K562 (cell line): ENCODE data around the gene PARD3B. TPM values are rescaled to one million over a fixed set of nuclear protein-coding genes. Genes with fewer than 3 reads are reported as not detected.

ENCODE experiments used
- CHCHD3 ChIP-seq: fragments of 250-450 bp; sonication (Bioruptor Pico); IDR thresholded peaks from 2 replicates; pipeline ENCODE4 v2.1.2; 2022; ENCODE audit warnings: mild to moderate bottlenecking
- HIVEP1 ChIP-seq: fragments of 250-450 bp; sonication (Bioruptor Pico); IDR thresholded peaks from 2 replicates; pipeline ENCODE4 v1.4.0; 2020; ENCODE audit warnings: mild to moderate bottlenecking
- polyA plus RNA-seq, 8 experiments: library from polyadenylated mRNA; depleted of rRNA in 4 of 8; stranded (reverse) in 5 of 8; unstranded in 3 of 8; fragments of >200 nt; fragmentation: Nextera tagmentation in 2 of 8; fragmentation: Illumina TruSeq in 1 of 8; extraction: Ambion mirVana in 2 of 8; extraction: Trizol in 1 of 8; gene quantifications; 2 replicates each; pipeline versions ENCODE4 v1.2.1 to v1.2.3, GENCODE V29; 2011 to 2014; ENCODE audit warnings: inconsistent platforms in 1 of 8, missing spikeins in 1 of 8
- total RNA-seq, 7 experiments: library from RNA; depleted of rRNA in 6 of 7; stranded (reverse); fragments of >200 nt in 6 of 7; fragmentation: Illumina TruSeq in 2 of 7; extraction: Trizol in 2 of 7; gene quantifications; 2 replicates each; pipeline versions ENCODE4 v1.2.1 to v1.2.3, GENCODE V29; 2011 to 2021; ENCODE audit warnings: low replicate concordance in 1 of 7
- TF ChIP-seq, protein P1 (sequence below): fragments of 450-650 bp; IDR thresholded peaks from 2 replicates; pipeline ENCODE4 v1.6.1; 2016; ENCODE audit warnings: mild to moderate bottlenecking, moderate library complexity
- TF ChIP-seq, protein P2 (sequence below): fragments of 250-450 bp; sonication (Bioruptor Pico); IDR thresholded peaks from 2 replicates; pipeline ENCODE4 v1.8.0; 2022; ENCODE audit warnings: moderate library complexity, mild to moderate bottlenecking, inconsistent platforms

The PARD3B gene
- total and polyA plus RNA-seq, 9 of the 15 experiments (the other 6 are each of a cell fraction or from before 2014, with no cell fraction given), result 0.15 to 3.0 (median 1.1) TPM

DNA sequence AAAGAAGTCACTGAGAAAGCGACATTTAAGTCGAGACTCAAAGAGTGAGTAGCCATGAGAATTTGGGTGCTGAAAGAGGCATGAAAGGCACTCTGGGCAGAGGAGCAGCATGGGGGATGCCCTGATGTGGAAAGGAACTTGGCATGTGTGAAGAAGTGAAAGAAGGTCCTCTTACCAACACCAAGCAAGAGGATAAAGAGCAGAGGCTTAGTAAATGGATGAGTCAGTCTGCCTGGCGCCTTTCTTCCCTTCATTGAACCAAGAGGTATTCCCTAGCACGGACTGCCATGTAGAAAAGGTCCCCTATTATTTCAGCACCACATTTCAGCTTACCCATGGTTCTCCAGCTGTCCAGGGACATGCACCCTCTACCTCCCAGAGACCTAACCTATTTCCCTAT lies 915.9 kb downstream of the PARD3B start (continued):
- TF ChIP-seq, protein P1, sequence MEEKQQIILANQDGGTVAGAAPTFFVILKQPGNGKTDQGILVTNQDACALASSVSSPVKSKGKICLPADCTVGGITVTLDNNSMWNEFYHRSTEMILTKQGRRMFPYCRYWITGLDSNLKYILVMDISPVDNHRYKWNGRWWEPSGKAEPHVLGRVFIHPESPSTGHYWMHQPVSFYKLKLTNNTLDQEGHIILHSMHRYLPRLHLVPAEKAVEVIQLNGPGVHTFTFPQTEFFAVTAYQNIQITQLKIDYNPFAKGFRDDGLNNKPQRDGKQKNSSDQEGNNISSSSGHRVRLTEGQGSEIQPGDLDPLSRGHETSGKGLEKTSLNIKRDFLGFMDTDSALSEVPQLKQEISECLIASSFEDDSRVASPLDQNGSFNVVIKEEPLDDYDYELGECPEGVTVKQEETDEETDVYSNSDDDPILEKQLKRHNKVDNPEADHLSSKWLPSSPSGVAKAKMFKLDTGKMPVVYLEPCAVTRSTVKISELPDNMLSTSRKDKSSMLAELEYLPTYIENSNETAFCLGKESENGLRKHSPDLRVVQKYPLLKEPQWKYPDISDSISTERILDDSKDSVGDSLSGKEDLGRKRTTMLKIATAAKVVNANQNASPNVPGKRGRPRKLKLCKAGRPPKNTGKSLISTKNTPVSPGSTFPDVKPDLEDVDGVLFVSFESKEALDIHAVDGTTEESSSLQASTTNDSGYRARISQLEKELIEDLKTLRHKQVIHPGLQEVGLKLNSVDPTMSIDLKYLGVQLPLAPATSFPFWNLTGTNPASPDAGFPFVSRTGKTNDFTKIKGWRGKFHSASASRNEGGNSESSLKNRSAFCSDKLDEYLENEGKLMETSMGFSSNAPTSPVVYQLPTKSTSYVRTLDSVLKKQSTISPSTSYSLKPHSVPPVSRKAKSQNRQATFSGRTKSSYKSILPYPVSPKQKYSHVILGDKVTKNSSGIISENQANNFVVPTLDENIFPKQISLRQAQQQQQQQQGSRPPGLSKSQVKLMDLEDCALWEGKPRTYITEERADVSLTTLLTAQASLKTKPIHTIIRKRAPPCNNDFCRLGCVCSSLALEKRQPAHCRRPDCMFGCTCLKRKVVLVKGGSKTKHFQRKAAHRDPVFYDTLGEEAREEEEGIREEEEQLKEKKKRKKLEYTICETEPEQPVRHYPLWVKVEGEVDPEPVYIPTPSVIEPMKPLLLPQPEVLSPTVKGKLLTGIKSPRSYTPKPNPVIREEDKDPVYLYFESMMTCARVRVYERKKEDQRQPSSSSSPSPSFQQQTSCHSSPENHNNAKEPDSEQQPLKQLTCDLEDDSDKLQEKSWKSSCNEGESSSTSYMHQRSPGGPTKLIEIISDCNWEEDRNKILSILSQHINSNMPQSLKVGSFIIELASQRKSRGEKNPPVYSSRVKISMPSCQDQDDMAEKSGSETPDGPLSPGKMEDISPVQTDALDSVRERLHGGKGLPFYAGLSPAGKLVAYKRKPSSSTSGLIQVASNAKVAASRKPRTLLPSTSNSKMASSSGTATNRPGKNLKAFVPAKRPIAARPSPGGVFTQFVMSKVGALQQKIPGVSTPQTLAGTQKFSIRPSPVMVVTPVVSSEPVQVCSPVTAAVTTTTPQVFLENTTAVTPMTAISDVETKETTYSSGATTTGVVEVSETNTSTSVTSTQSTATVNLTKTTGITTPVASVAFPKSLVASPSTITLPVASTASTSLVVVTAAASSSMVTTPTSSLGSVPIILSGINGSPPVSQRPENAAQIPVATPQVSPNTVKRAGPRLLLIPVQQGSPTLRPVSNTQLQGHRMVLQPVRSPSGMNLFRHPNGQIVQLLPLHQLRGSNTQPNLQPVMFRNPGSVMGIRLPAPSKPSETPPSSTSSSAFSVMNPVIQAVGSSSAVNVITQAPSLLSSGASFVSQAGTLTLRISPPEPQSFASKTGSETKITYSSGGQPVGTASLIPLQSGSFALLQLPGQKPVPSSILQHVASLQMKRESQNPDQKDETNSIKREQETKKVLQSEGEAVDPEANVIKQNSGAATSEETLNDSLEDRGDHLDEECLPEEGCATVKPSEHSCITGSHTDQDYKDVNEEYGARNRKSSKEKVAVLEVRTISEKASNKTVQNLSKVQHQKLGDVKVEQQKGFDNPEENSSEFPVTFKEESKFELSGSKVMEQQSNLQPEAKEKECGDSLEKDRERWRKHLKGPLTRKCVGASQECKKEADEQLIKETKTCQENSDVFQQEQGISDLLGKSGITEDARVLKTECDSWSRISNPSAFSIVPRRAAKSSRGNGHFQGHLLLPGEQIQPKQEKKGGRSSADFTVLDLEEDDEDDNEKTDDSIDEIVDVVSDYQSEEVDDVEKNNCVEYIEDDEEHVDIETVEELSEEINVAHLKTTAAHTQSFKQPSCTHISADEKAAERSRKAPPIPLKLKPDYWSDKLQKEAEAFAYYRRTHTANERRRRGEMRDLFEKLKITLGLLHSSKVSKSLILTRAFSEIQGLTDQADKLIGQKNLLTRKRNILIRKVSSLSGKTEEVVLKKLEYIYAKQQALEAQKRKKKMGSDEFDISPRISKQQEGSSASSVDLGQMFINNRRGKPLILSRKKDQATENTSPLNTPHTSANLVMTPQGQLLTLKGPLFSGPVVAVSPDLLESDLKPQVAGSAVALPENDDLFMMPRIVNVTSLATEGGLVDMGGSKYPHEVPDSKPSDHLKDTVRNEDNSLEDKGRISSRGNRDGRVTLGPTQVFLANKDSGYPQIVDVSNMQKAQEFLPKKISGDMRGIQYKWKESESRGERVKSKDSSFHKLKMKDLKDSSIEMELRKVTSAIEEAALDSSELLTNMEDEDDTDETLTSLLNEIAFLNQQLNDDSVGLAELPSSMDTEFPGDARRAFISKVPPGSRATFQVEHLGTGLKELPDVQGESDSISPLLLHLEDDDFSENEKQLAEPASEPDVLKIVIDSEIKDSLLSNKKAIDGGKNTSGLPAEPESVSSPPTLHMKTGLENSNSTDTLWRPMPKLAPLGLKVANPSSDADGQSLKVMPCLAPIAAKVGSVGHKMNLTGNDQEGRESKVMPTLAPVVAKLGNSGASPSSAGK, result no peak
- TF ChIP-seq, protein P2, sequence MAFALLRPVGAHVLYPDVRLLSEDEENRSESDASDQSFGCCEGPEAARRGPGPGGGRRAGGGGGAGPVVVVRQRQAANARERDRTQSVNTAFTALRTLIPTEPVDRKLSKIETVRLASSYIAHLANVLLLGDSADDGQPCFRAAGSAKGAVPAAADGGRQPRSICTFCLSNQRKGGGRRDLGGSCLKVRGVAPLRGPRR (CRISPR knock-in tag), result no peak
- TF ChIP-seq HIVEP1 (CRISPR knock-in tag) (no peak), CHCHD3 (CRISPR knock-in tag) (no peak)
